ENCODE measurements around the gene PGM2L1.

GRCh38 chr11:74417379-74417804 is 19.2 kb upstream of the PGM2L1 start:
- no peak for TF ChIP-seq CTCF (conservative IDR thresholded peaks at IDR 0.05; ENCODE audit: low read depth, low read length)
- no peak for TF ChIP-seq FOS (IDR thresholded peaks at IDR 0.05; ENCODE audit: low read depth, low read length)
- TF ChIP-seq ELK1 (IDR thresholded peaks at IDR 0.05; ENCODE audit: borderline replicate concordance, low read depth, low read length), result no peak
- no peak for TF ChIP-seq USF2 (IDR thresholded peaks at IDR 0.05; ENCODE audit: low read depth, low read length)
- no peak for TF ChIP-seq POLR2A (IDR thresholded peaks at IDR 0.05; ENCODE audit: low read depth, low read length)
- TF ChIP-seq SMC3 (IDR thresholded peaks at IDR 0.05; ENCODE audit: low read depth, low read length), result no peak
